ENCODE results near the gene SEPHS2. TPM values are rescaled to one million over a fixed set of nuclear protein-coding genes. Genes with fewer than 3 reads are reported as not detected.
A peak's percentile ranks its signal among the peaks of the same experiment; 100 is the strongest.

Gene SEPHS2
- total RNA-seq, 4 donors from 2014 or later, result 16.8 to 26.2 (median 22.2) TPM

- 92% methylated on average over 3 of the region's 3 CpGs for WGBS
- no peak for DNase-seq (ENCODE audit: low spot score in 2 of 2)
- peaks cover 15% of the 10 kb centered on the region for H3K4me1 ChIP-seq
These were observed 3.4 kb upstream of the SEPHS2 start for GRCh38 chr16:30449116-30449435.

GRCh38 chr16:30447512-30448226 lies 2.0 kb upstream of the SEPHS2 start:
- Histone ChIP-seq H3K4me3 (no peak overlapping the region), H3K27ac (no peak overlapping the region), H3K9me3 (no peaks in the 10 kb centered on the region), H3K27me3 (no peaks in the 10 kb centered on the region), H3K4me1 (peaks cover 24% of the 10 kb centered on the region), H3K36me3 (peaks cover 10% of the 10 kb centered on the region)
- WGBS, result 89% methylated on average over 12 of the region's 12 CpGs
- TF ChIP-seq POLR2AphosphoS5 (IDR thresholded peaks at IDR 0.05) (no peak), CTCF (IDR thresholded peaks at IDR 0.05) (no peak), POLR2A (IDR thresholded peaks at IDR 0.05) (no peak), EP300 (IDR thresholded peaks at IDR 0.05) (no peak)
- no peak for DNase-seq (ENCODE audit: low spot score in 2 of 2)

More at GRCh38 chr16:30449116-30449435, 3.4 kb upstream of the SEPHS2 start:
- no peaks in the 10 kb centered on the region for H3K36me3 ChIP-seq
- no peaks in the 10 kb centered on the region for H3K9me3 ChIP-seq
- no peaks in the 10 kb centered on the region for H3K27me3 ChIP-seq
- no peak overlapping the region for H3K4me3 ChIP-seq
- H3K27ac ChIP-seq, result no peak overlapping the region
- TF ChIP-seq POLR2A (IDR thresholded peaks at IDR 0.05) (no peak), CTCF (IDR thresholded peaks at IDR 0.05) (no peak), POLR2AphosphoS5 (IDR thresholded peaks at IDR 0.05) (no peak), EP300 (IDR thresholded peaks at IDR 0.05) (no peak)

GRCh38 chr16:30446203-30446595 lies 525 bp upstream of the SEPHS2 start:
- H3K27ac ChIP-seq, result peak overlapping the region; percentile 97
- peaks cover 24% of the 10 kb centered on the region for H3K4me1 ChIP-seq
- H3K27me3 ChIP-seq, result no peaks in the 10 kb centered on the region
- DNase-seq (ENCODE audit: low spot score in 2 of 2), result no peak
- H3K9me3 ChIP-seq, result no peaks in the 10 kb centered on the region
- peak overlapping the region; percentile 78 for H3K4me3 ChIP-seq
- H3K36me3 ChIP-seq, result peaks cover 10% of the 10 kb centered on the region
- TF ChIP-seq EP300 (IDR thresholded peaks at IDR 0.05) (no peak), POLR2AphosphoS5 (IDR thresholded peaks at IDR 0.05) (no peak), POLR2A (IDR thresholded peaks at IDR 0.05) (no peak), CTCF (IDR thresholded peaks at IDR 0.05) (no peak)
- WGBS, result 75% methylated on average over 10 of the region's 10 CpGs

GRCh38 chr16:30445149-30445407 lies 596 bp downstream of the SEPHS2 start:
- DNase-seq (ENCODE audit: low spot score in 2 of 2), result no peak
- Histone ChIP-seq H3K36me3 (peaks cover 10% of the 10 kb centered on the region), H3K27ac (peak overlapping the region; percentile 97), H3K4me1 (peaks cover 24% of the 10 kb centered on the region), H3K27me3 (no peaks in the 10 kb centered on the region), H3K9me3 (no peaks in the 10 kb centered on the region), H3K4me3 (peak overlapping the region; percentile 78)
- TF ChIP-seq POLR2A (IDR thresholded peaks at IDR 0.05) (no peak), CTCF (IDR thresholded peaks at IDR 0.05) (no peak), EP300 (IDR thresholded peaks at IDR 0.05) (no peak), POLR2AphosphoS5 (IDR thresholded peaks at IDR 0.05) (no peak)
- 42% methylated on average over 8 of the region's 11 CpGs for WGBS

- Histone ChIP-seq H3K9me3 (no peaks in the 10 kb centered on the region), H3K27ac (peak overlapping the region; percentile 97), H3K4me1 (peaks cover 24% of the 10 kb centered on the region), H3K36me3 (peaks cover 10% of the 10 kb centered on the region), H3K4me3 (peak overlapping the region; percentile 78), H3K27me3 (no peaks in the 10 kb centered on the region)
- DNase-seq (ENCODE audit: low spot score in 2 of 2), result peak in 1 of 2 donors; percentile 67
- TF ChIP-seq POLR2A (IDR thresholded peaks at IDR 0.05), result no peak
- TF ChIP-seq EP300 (IDR thresholded peaks at IDR 0.05), result no peak
- TF ChIP-seq POLR2AphosphoS5 (IDR thresholded peaks at IDR 0.05), result no peak
- no peak for TF ChIP-seq CTCF (IDR thresholded peaks at IDR 0.05)
- WGBS, result 92% methylated on average over 29 of the region's 29 CpGs
These were observed 1.2 kb downstream of the SEPHS2 start for GRCh38 chr16:30444231-30445148.

All from suprapubic skin (tissue), 4 donors.